Epithelial cell of proximal tubule (primary cell): Measurements from ENCODE around the gene SCARF1. TPM values are rescaled to one million over a fixed set of nuclear protein-coding genes. Genes with fewer than 3 reads are reported as not detected.

Experiments used
- DNase-seq: peaks from one replicate; pipeline ENCODE4 v3.0.0-alpha.2; 2011; ENCODE audit warnings: low read depth
- H3K4me3 ChIP-seq: 2 replicates; pipeline ENCODE4 v1.5.1; 2011; ENCODE audit warnings: low read depth, mild to moderate bottlenecking, low read length
- CTCF ChIP-seq: conservative IDR thresholded peaks from 2 replicates; pipeline ENCODE4 v1.5.1; 2012; ENCODE audit warnings: low read depth, mild to moderate bottlenecking, low read length
- total RNA-seq: library from RNA; depleted of rRNA; stranded (reverse); fragments of >200 nt; gene quantifications from 2 replicates; pipeline ENCODE4 v1.2.3, GENCODE V29; 2015

The SCARF1 gene
- total RNA-seq, 1 donor from 2014 or later, result 14.5 TPM

GRCh38 chr17:1646199-1646875 is 805 bp upstream of the SCARF1 start:
- DNase-seq, result no peak
- no peak overlapping the region for H3K4me3 ChIP-seq
- no peak for TF ChIP-seq CTCF

- H3K4me3 ChIP-seq, result no peak overlapping the region
- no peak for DNase-seq
Measured at GRCh38 chr17:1644493-1645206, 882 bp downstream of the SCARF1 start.

GRCh38 chr17:1643999-1644492 is 1.5 kb downstream of the SCARF1 start:
- TF ChIP-seq CTCF, result no peak
- H3K4me3 ChIP-seq, result peak overlapping the region; percentile 52
- DNase-seq, result no peak

More at GRCh38 chr17:1644493-1645206, 882 bp downstream of the SCARF1 start:
- no peak for TF ChIP-seq CTCF

- H3K4me3 ChIP-seq, result peak overlapping the region; percentile 52
- no peak for TF ChIP-seq CTCF
- no peak for DNase-seq
Measured at GRCh38 chr17:1643293-1643998, 2.1 kb downstream of the SCARF1 start.

GRCh38 chr17:1641065-1641403 is 4.5 kb downstream of the SCARF1 start:
- H3K4me3 ChIP-seq, result no peak overlapping the region
- DNase-seq, result no peak
- TF ChIP-seq CTCF, result no peak

GRCh38 chr17:1640329-1641064 is 5.0 kb downstream of the SCARF1 start:
- H3K4me3 ChIP-seq, result no peak overlapping the region
- DNase-seq, result no peak
- no peak for TF ChIP-seq CTCF
